Natural killer cell (primary cell): ENCODE measurements around the gene PNP. TPM values are rescaled to one million over a fixed set of nuclear protein-coding genes. Genes with fewer than 3 reads are reported as not detected.

Experiments used
- ATAC-seq, 3 donors: fragments of 150-1000 bp in 2 of 3; fragments of 200-7000 bp in 1 of 3; cut with Tn5 transposase; 1 replicate in 1 of 3; 2 replicates in 2 of 3; pipeline ENCODE4 v1.10.0; 2021; ENCODE audit warnings: mild to moderate bottlenecking in 2 of 3, moderate library complexity in 2 of 3
- DNase-seq, 2 donors: peaks; one replicate each; pipeline versions ENCODE4 v3.0.0 to v3.0.0-alpha.2; 2013 to 2021; ENCODE audit warnings: mixed read lengths in 1 of 2
- H3K27ac ChIP-seq: one replicate; pipeline ENCODE4 v1.5.1; 2013; ENCODE audit warnings: mild to moderate bottlenecking, low read length
- H3K27me3 ChIP-seq: one replicate; pipeline ENCODE4 v1.6.1; 2013; ENCODE audit warnings: low read length; ENCODE audit not compliant: control insufficient read depth, insufficient read depth
- H3K36me3 ChIP-seq: one replicate; pipeline ENCODE4 v1.6.1; 2013; ENCODE audit warnings: low read length; ENCODE audit not compliant: control insufficient read depth, insufficient read depth
- H3K4me1 ChIP-seq: one replicate; pipeline ENCODE4 v1.6.1; 2013; ENCODE audit warnings: low read length; ENCODE audit not compliant: control insufficient read depth, insufficient read depth
- H3K4me3 ChIP-seq: one replicate; pipeline ENCODE4 v1.5.1; 2013; ENCODE audit warnings: low read length
- H3K9me3 ChIP-seq: one replicate; pipeline ENCODE4 v1.6.1; 2013; ENCODE audit warnings: low read length; ENCODE audit not compliant: control insufficient read depth, insufficient read depth
- H3K27ac Mint-ChIP-seq, 2 donors: one replicate each; pipeline ENCODE4 v1.8.0; 2022; ENCODE audit warnings: mild to moderate bottlenecking in 2 of 2, mixed read lengths in 2 of 2, moderate library complexity in 1 of 2
- H3K27me3 Mint-ChIP-seq, 2 donors: one replicate each; pipeline ENCODE4 v1.8.0; 2022; ENCODE audit warnings: low read depth in 2 of 2, mixed read lengths in 2 of 2
- H3K36me3 Mint-ChIP-seq: one replicate; pipeline ENCODE4 v1.8.0; 2022; ENCODE audit warnings: mixed read lengths
- H3K4me1 Mint-ChIP-seq, 2 donors: one replicate each; pipeline ENCODE4 v1.8.0; 2022; ENCODE audit warnings: mixed read lengths in 2 of 2
- H3K4me3 Mint-ChIP-seq: one replicate; pipeline ENCODE4 v1.8.0; 2022; ENCODE audit warnings: mild to moderate bottlenecking, moderate library complexity, mixed read lengths
- H3K9me3 Mint-ChIP-seq, 2 donors: one replicate each; pipeline ENCODE4 v1.8.0; 2022; ENCODE audit warnings: mixed read lengths in 2 of 2
- WGBS: methylation state at CpG from one replicate; pipeline ENCODE4 v1.1.7; 2013; ENCODE audit warnings: missing lambda C conversion rate; ENCODE audit not compliant: insufficient coverage; 5-methylcytosine and 5-hydroxymethylcytosine counted together
- intact Hi-C: fragments of 100-400 bp; cut with micrococcal nuclease; formaldehyde crosslinking; loops from one replicate; pipeline ENCODE4 v1.14.2; 2022
- total RNA-seq, 4 donors: library from RNA; stranded (reverse); fragments of 120-200 nt in 1 of 4; gene quantifications; one replicate each; pipeline versions ENCODE4 v1.2.3 to v1.2.4, GENCODE V29; 2013 to 2022
- TF ChIP-seq, protein P1 (sequence below): fragments of 200-600 bp; IDR thresholded peaks from one replicate; pipeline ENCODE4 v1.8.0; 2022; ENCODE audit warnings: antibody characterized with exemption

Gene PNP
- total RNA-seq, 3 donors from 2014 or later (not counting 1 experiment from before 2014, with no cell fraction given), result 49.5 to 76.8 (median 51.8) TPM

GRCh38 chr14:20460458-20461224 lies 8.6 kb upstream of the PNP start:
- H3K27me3 ChIP-seq, result no peaks in the 10 kb centered on the region
- H3K9me3 ChIP-seq, result no peaks in the 10 kb centered on the region
- Mint-ChIP-seq H3K36me3 (peaks cover 7% of the 10 kb centered on the region), H3K27me3 (no peaks in the 10 kb centered on the region), H3K4me3 (peak overlapping the region; percentile 89), H3K9me3 (no peaks in the 10 kb centered on the region), H3K4me1 (peaks cover 26 to 33% of the 10 kb centered on the region in 2 donors), H3K27ac (peak overlapping the region; percentile 94 to 95)
- H3K4me1 ChIP-seq, result peaks cover 33% of the 10 kb centered on the region
- H3K36me3 ChIP-seq, result peaks cover 36% of the 10 kb centered on the region
- intact Hi-C loops, result loop anchor here (1.0 to 5.0 kb wide), 2 partner anchors 10 to 642 kb away; partner anchors contain the start of gene TMEM253
- peak overlapping the region; percentile 84 for H3K4me3 ChIP-seq
- peak overlapping the region; percentile 95 for H3K27ac ChIP-seq
- ATAC-seq, result peak in 1 of 3 donors; percentile 0
- peak in 1 of 2 donors; percentile 78 for DNase-seq
- WGBS, result 5% methylated on average over 32 of the region's 32 CpGs
- TF ChIP-seq, protein P1, sequence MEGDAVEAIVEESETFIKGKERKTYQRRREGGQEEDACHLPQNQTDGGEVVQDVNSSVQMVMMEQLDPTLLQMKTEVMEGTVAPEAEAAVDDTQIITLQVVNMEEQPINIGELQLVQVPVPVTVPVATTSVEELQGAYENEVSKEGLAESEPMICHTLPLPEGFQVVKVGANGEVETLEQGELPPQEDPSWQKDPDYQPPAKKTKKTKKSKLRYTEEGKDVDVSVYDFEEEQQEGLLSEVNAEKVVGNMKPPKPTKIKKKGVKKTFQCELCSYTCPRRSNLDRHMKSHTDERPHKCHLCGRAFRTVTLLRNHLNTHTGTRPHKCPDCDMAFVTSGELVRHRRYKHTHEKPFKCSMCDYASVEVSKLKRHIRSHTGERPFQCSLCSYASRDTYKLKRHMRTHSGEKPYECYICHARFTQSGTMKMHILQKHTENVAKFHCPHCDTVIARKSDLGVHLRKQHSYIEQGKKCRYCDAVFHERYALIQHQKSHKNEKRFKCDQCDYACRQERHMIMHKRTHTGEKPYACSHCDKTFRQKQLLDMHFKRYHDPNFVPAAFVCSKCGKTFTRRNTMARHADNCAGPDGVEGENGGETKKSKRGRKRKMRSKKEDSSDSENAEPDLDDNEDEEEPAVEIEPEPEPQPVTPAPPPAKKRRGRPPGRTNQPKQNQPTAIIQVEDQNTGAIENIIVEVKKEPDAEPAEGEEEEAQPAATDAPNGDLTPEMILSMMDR, result no peak

GRCh38 chr14:20461225-20462141 lies 7.7 kb upstream of the PNP start, which contains the start of gene PIP4P1:
TSS of gene PIP4P1 (minus strand) at chr14:20461434. CDS start at chr14:20461325, 109 bp downstream.
- peak; percentile 97 to 99 for DNase-seq
- Histone ChIP-seq H3K4me1 (peaks cover 28% of the 10 kb centered on the region), H3K9me3 (no peaks in the 10 kb centered on the region), H3K27me3 (no peaks in the 10 kb centered on the region), H3K27ac (peak within 1 kb of the TSS; percentile 95), H3K4me3 (peak within 1 kb of the TSS; percentile 84), H3K36me3 (peaks cover 36% of the 10 kb centered on the region)
- intact Hi-C loops, result loop anchor here (1.0 to 5.0 kb wide), 2 partner anchors 9 to 641 kb away; partner anchors contain the start of gene TMEM253
- Mint-ChIP-seq H3K27ac (peak within 1 kb of the TSS; percentile 94 to 95), H3K4me3 (peak within 1 kb of the TSS; percentile 89), H3K9me3 (no peaks in the 10 kb centered on the region), H3K36me3 (peaks cover 7% of the 10 kb centered on the region), H3K4me1 (peaks cover 26 to 33% of the 10 kb centered on the region in 2 donors), H3K27me3 (no peaks in the 10 kb centered on the region)
- peak; percentile 87 to 96 (median 88) for ATAC-seq
- WGBS, result under 1% methylated on average over 67 of the region's 67 CpGs
- TF ChIP-seq, protein P1, result no peak

- no peaks in the 10 kb centered on the region for H3K27me3 ChIP-seq
- no peak for DNase-seq
- no peaks in the 10 kb centered on the region for H3K9me3 ChIP-seq
- TF ChIP-seq, protein P1, result no peak
- H3K4me3 Mint-ChIP-seq, result peak overlapping the region; percentile 99
- H3K9me3 Mint-ChIP-seq, result no peaks in the 10 kb centered on the region
- peaks cover 33 to 35% of the 10 kb centered on the region in 2 donors for H3K4me1 Mint-ChIP-seq
- H3K4me3 ChIP-seq, result peak overlapping the region; percentile 91
- peaks cover 29% of the 10 kb centered on the region for H3K4me1 ChIP-seq
- ATAC-seq, result no peak
- no peaks in the 10 kb centered on the region for H3K27me3 Mint-ChIP-seq
- 41% methylated on average over 15 of the region's 16 CpGs for WGBS
- H3K36me3 ChIP-seq, result peaks cover 18% of the 10 kb centered on the region
- peak overlapping the region; percentile 88 to 98 for H3K27ac Mint-ChIP-seq
- H3K36me3 Mint-ChIP-seq, result peaks cover 7% of the 10 kb centered on the region
- intact Hi-C loops, result loop anchor here (2.0 kb wide), 1 partner anchor 14 kb away; the partner anchor contains the start of genes APEX1 and OSGEP
- H3K27ac ChIP-seq, result peak overlapping the region; percentile 73
These were observed 403 bp upstream of the PNP start for GRCh38 chr14:20468764-20469241.
